SK-N-SH treated with all-trans-retinoic acid at 6 μM for 48 hours (cell line): ENCODE results near the gene ABCD3.
"Not testable (repeated sequence)": the region's sequence is repeated elsewhere in the genome, so short reads cannot be mapped to it uniquely, and the experiment has no call there.

Source experiments
- CSDC2 ChIP-seq: fragments of 250-450 bp; sonication (Bioruptor Pico); IDR thresholded peaks from 2 replicates; pipeline ENCODE4 v1.5.0; 2020; ENCODE audit warnings: mild to moderate bottlenecking, moderate library complexity
- ESRRG ChIP-seq: fragments of 250-450 bp; sonication (Bioruptor Pico); IDR thresholded peaks from 2 replicates; pipeline ENCODE4 v1.6.1; 2021; ENCODE audit warnings: mild to moderate bottlenecking
- OSR1 ChIP-seq: fragments of 250-450 bp; sonication (Bioruptor Pico); IDR thresholded peaks from 2 replicates; pipeline ENCODE4 v1.8.0; 2022; ENCODE audit warnings: moderate library complexity, mild to moderate bottlenecking, inconsistent platforms
- PPARA ChIP-seq: fragments of 250-450 bp; sonication (Bioruptor Pico); IDR thresholded peaks from 2 replicates; pipeline ENCODE4 v1.5.0; 2020; ENCODE audit warnings: mild to moderate bottlenecking, borderline replicate concordance
- TOX ChIP-seq: fragments of 250-450 bp; sonication (Bioruptor Pico); IDR thresholded peaks from 2 replicates; pipeline ENCODE4 v1.8.0; 2021; ENCODE audit warnings: mild to moderate bottlenecking, moderate library complexity, borderline replicate concordance
- TF ChIP-seq, protein P1 (sequence below): fragments of 250-450 bp; sonication (Bioruptor Pico); IDR thresholded peaks from 2 replicates; pipeline ENCODE4 v1.8.0; 2020; ENCODE audit warnings: mild to moderate bottlenecking, moderate library complexity, borderline replicate concordance

DNA sequence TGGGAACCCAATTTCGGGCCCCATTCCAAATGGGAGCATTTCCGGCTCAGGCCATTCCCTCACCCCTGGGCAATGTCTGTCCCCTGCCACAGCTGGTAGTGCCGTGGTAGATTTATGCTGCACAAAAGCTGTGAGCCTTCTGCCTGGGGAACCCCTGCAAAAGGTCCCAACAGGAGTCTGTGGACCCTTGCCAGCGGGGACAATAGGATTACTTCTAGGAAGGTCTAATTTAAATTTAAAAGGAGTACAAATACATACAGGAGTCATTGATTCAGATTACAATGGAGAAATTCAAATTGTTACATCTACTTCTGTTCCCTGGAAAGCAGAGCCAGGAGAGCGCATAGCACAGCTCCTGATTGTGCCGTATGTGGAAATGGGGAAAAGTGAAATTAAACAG lies 28.0 kb downstream of the ABCD3 start:
- TF ChIP-seq, protein P1, sequence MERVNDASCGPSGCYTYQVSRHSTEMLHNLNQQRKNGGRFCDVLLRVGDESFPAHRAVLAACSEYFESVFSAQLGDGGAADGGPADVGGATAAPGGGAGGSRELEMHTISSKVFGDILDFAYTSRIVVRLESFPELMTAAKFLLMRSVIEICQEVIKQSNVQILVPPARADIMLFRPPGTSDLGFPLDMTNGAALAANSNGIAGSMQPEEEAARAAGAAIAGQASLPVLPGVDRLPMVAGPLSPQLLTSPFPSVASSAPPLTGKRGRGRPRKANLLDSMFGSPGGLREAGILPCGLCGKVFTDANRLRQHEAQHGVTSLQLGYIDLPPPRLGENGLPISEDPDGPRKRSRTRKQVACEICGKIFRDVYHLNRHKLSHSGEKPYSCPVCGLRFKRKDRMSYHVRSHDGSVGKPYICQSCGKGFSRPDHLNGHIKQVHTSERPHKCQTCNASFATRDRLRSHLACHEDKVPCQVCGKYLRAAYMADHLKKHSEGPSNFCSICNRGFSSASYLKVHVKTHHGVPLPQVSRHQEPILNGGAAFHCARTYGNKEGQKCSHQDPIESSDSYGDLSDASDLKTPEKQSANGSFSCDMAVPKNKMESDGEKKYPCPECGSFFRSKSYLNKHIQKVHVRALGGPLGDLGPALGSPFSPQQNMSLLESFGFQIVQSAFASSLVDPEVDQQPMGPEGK (CRISPR knock-in tag) = not testable (repeated sequence)
- TF ChIP-seq PPARA (CRISPR knock-in tag); CSDC2 (CRISPR knock-in tag); OSR1; TOX; ESRRG (CRISPR knock-in tag): not testable (repeated sequence)
